Measurements from ENCODE around the gene HPSE. TPM values are rescaled to one million over a fixed set of nuclear protein-coding genes. Genes with fewer than 3 reads are reported as not detected.

The HPSE gene
- total and polyA plus RNA-seq, 9 of the 15 experiments (the other 6 are each of a cell fraction or from before 2014, with no cell fraction given) = 0.01 to 0.42 (median 0.14) TPM; not detected in 1

DNA sequence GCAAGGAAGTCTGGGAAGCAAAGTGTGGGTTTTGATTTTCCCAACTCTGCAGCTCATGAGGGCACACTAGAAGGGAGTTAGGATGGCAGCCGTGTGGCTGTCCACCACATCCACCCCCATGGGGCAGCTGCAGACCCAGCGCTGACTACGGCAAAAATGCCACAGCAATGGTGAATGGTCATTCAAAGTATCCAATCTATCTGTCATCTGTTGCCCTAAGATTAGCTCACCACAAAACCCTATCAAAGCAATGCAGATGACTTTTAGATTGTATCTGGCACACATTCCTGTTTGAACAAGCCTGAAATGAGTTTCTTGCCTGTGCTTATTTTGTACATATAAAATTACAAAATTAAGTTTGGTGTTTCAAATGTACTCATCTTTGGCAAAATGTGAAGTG lies 29.7 kb upstream of the HPSE start (continued):
- TF ChIP-seq TEAD1 (CRISPR knock-in tag; IDR thresholded peaks at IDR 0.05) = peak; percentile 32 to 94; a peak in 2 of 4 replicates
- no peak for TF ChIP-seq FOXA1 (IDR thresholded peaks at IDR 0.05; ENCODE audit: borderline replicate concordance)
- peak; percentile 93 for TF ChIP-seq TAL1 (IDR thresholded peaks at IDR 0.05)
- no peak for TF ChIP-seq BRD4 (IDR thresholded peaks at IDR 0.05)
- peak; percentile 78 for TF ChIP-seq ZNF766 (CRISPR knock-in tag; conservative IDR thresholded peaks at IDR 0.05)
- TF ChIP-seq ZNF282 (CRISPR knock-in tag; IDR thresholded peaks at IDR 0.05) = no peak
- no peak for TF ChIP-seq PBX2 (CRISPR knock-in tag; IDR thresholded peaks at IDR 0.05; ENCODE audit: low read depth)
- TF ChIP-seq PBX2 (tag; conservative IDR thresholded peaks at IDR 0.05; ENCODE audit: low read depth) = peak; percentile 66
- TF ChIP-seq CC2D1A (IDR thresholded peaks at IDR 0.05) = peak; percentile 30; the same call in 1 of the 2 replicates
- no peak for TF ChIP-seq ZNF184 (CRISPR knock-in tag; IDR thresholded peaks at IDR 0.05)
- peak; percentile 57; the same call in 1 of the 2 replicates for TF ChIP-seq GATA2 (CRISPR knock-in tag; IDR thresholded peaks at IDR 0.05)
- TF ChIP-seq CXXC5 (CRISPR knock-in tag; IDR thresholded peaks at IDR 0.05) = 0 out of 2 replicates have a peak, but pooled peaks have one; percentile 20
- TF ChIP-seq RCOR1 (IDR thresholded peaks at IDR 0.05; ENCODE audit: borderline replicate concordance in 1 of 2, low read depth in 2 of 2, low read length in 2 of 2) = peak in 1 of 2 experiments; percentile 85; a peak in 2 of 4 replicates
- TF ChIP-seq HMGN3 (IDR thresholded peaks at IDR 0.05; ENCODE audit: borderline replicate concordance, extremely low read depth, insufficient read length, low read depth, low read length) = peak; percentile 58
- TF ChIP-seq ZNF551 (CRISPR knock-in tag; IDR thresholded peaks at IDR 0.05) = no peak
- TF ChIP-seq BCOR (IDR thresholded peaks at IDR 0.05) = peak; percentile 69; the same call in 1 of the 2 replicates
- no peak for TF ChIP-seq PREB (CRISPR knock-in tag; IDR thresholded peaks at IDR 0.05)
- no peak for TF ChIP-seq TRIM28 (IDR thresholded peaks at IDR 0.05)
- TF ChIP-seq CCNT2 (IDR thresholded peaks at IDR 0.05; ENCODE audit: borderline replicate concordance, extremely low read depth, insufficient read length, low read depth, low read length) = peak; percentile 89
- peak; percentile 71 for TF ChIP-seq NCOR1 (IDR thresholded peaks at IDR 0.05)
- TF ChIP-seq ZNF395 (CRISPR knock-in tag; IDR thresholded peaks at IDR 0.05) = 0 out of 2 replicates have a peak, but pooled peaks have one; percentile 33
- no peak for TF ChIP-seq ZNF436 (CRISPR knock-in tag; IDR thresholded peaks at IDR 0.05)
- no peak for TF ChIP-seq MED1 (CRISPR knock-in tag; IDR thresholded peaks at IDR 0.05; ENCODE audit: borderline replicate concordance)
- no peak for TF ChIP-seq SNIP1 (IDR thresholded peaks at IDR 0.05; ENCODE audit: low read depth)
- no peak for TF ChIP-seq CREBBP (IDR thresholded peaks at IDR 0.05; ENCODE audit: low read depth, low read length)
- no peak for TF ChIP-seq KLF6 (CRISPR knock-in tag; IDR thresholded peaks at IDR 0.05; ENCODE audit: borderline replicate concordance)
- TF ChIP-seq MTA2 (IDR thresholded peaks at IDR 0.05; ENCODE audit: low read depth) = peak; percentile 90

Measured in K562 (cell line).